ENCODE data around the gene CLCN7.

GRCh38 chr16:1453316-1453715 is 21.5 kb downstream of the CLCN7 start:
- TF ChIP-seq CTCF (IDR thresholded peaks at IDR 0.05; ENCODE audit: extremely low read depth in 1 of 2, insufficient read depth in 1 of 2, low read depth in 1 of 2, low read length in 2 of 2) (no peak), POLR2A (IDR thresholded peaks at IDR 0.05; ENCODE audit: low read depth, low read length) (no peak)
